ENCODE results near the gene CMAS.
A peak's percentile ranks its signal among the peaks of the same experiment; 100 is the strongest.
"Not testable (repeated sequence)": the region's sequence is repeated elsewhere in the genome, so short reads cannot be mapped to it uniquely, and the experiment has no call there.

The CMAS gene

GRCh38 chr12:22047494-22047893, 1.5 kb downstream of the CMAS start:
- no peak for DNase-seq (ENCODE audit: low spot score)

DNA sequence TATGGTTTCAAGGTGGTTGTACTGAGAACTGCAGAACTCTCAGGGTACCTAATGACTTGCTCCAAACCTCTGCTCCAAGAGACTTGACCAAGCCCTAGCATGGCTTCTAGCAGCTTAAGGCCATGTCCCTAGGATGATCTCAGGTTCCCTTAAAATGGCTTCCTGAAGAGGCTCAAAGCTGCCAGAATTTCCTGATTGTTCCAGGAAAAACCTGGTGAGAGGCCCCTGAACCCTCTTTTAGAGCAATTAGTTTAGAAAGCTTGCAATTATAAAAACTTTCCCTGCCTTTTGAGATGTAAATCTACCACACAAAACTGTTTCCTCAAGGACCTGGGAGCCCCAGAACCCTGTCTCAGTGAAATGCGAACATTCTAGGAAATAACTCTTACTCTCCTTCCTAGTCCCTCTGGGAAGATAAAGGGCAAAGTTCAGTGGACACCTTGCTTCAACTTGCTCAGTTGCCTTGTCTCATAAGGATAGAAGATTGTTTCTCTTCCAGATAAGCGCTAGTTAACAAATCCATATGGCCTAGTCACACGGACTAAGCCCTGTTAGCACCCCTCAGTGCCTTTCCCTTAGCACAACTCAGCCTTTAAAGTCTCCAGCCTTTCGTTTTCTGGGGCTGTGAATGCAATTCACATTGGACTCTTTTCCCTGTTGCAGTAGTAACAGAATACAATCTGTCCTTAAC, 2.5 kb downstream of the CMAS start:
- DNase-seq (ENCODE audit: low spot score) = no peak

DNA sequence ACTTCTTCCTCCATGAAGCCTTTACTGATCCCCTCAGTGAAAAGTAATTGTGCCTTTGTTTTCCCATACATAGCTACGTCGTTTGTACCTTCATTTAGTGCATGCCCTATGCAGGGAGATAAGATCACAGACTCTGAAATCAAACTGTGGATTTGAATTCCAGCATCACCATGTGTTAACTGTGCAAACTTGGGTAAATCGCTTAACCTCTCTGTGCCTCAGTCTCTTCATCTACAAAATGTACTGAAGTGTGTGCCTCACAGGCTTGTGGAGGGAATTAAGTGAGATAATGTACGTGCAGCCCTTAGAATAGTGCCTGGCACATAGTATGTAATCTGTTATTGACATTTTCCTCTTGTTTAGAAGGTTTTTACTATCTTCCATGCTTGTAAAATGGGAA, 4.1 kb downstream of the CMAS start:
- DNase-seq (ENCODE audit: low spot score) = no peak

- DNase-seq (ENCODE audit: low spot score) = no peak
Observed at GRCh38 chr12:22051114-22051698, 5.2 kb downstream of the CMAS start.

- not testable (repeated sequence) for DNase-seq (ENCODE audit: low spot score)
Observed at GRCh38 chr12:22052994-22053393, 7.0 kb downstream of the CMAS start.

DNA sequence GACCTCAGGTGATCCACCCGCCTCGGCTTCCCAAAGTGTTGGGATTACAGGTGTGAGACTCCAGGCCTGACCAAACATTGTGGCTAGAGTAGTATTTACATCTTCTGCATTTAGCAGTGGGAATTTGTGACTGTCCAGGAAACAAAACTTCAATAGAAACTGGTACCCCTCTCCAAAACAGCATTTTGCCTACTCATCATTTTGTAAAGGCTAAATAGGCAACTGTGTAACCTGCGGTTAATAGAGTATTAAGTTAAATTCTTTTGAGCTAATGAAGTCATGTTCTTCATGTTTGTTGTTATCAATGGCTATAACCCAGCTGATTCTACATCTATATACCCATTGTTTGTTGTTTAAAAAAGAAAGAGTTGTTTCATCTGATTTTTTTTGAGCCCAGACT, 8.1 kb downstream of the CMAS start:
- no peak for DNase-seq (ENCODE audit: low spot score)

GRCh38 chr12:22056607-22057006, 10.6 kb downstream of the CMAS start:
- no peak for DNase-seq (ENCODE audit: low spot score)

- DNase-seq (ENCODE audit: low spot score) = no peak
Observed at GRCh38 chr12:22059976-22060647, 14.1 kb downstream of the CMAS start.

GRCh38 chr12:22064968-22065367, 18.9 kb downstream of the CMAS start:
- DNase-seq (ENCODE audit: low spot score) = no peak

GRCh38 chr12:22066310-22066709, 20.3 kb downstream of the CMAS start:
- DNase-seq (ENCODE audit: low spot score) = no peak

DNA sequence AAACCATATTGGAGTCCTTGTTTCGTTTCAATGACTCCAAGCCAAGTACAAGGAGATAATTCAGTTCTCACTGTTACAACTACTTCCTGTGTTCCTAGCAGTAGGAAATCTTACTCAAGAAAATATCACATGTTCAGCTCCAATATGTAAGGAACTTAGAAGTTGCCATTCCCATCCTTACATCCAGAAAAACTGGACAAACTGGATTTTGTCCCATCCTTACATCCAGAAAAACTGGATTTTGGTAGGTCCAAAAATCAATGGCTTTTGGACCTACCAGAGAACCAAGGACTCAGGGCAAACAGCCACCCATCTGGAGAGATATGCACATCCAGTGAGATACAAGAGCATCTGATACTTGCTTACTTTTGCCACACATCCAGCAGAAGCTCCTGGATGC, 23.8 kb downstream of the CMAS start:
- no peak for DNase-seq (ENCODE audit: low spot score)

GRCh38 chr12:22082190-22082701, 36.2 kb downstream of the CMAS start:
- DNase-seq (ENCODE audit: low spot score) = no peak

DNA sequence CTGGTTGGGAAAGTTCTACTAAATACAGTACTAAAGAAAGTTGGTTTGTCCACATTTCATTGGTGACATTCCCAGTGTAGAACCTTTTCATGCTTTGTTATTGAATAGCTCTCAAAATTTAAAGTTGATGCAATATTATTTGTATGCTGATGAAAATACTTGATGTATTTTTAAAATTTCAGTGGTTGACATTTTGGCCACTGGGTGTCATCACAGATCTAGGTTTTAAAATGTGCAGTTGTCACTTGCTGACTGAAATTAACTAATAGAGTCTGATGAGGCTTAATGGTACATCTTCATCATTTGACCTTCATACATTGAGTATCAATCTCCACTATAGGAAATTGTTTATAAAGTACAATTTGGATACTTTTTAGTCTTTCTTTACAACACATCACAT, 37.1 kb downstream of the CMAS start:
- peak; percentile 73 for DNase-seq (ENCODE audit: low spot score)

- DNase-seq (ENCODE audit: low spot score) = no peak
Observed at GRCh38 chr12:22084852-22085251, 38.8 kb downstream of the CMAS start.

DNA sequence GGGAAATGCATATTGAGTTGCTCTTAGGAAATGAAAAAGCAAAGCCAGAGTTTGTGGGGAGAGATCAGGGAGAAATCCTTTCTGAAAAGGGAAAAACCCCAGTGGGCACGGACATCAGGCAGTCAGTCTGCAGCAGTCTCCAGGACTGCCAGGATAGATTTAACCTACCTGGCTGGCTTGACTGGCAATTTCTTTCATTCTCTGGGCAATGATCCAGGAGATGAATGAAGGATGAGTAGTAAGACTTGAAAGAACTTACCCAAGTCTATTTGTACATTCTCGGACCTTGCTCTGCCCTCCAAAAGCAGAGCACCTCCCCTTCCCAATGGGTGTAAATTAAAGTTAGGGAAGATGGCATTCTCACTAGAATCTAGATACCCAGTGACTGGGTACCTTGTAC, 42.9 kb downstream of the CMAS start:
- no peak for DNase-seq (ENCODE audit: low spot score)

GRCh38 chr12:22089486-22089885, 43.5 kb downstream of the CMAS start:
- DNase-seq (ENCODE audit: low spot score) = no peak

GRCh38 chr12:22099062-22099461, 53.0 kb downstream of the CMAS start:
- not testable (repeated sequence) for DNase-seq (ENCODE audit: low spot score)

GRCh38 chr12:22100958-22101748, 55.1 kb downstream of the CMAS start:
- peak; percentile 46 for DNase-seq (ENCODE audit: low spot score)

GRCh38 chr12:22101749-22102243, 55.8 kb downstream of the CMAS start:
- no peak for DNase-seq (ENCODE audit: low spot score)

DNA sequence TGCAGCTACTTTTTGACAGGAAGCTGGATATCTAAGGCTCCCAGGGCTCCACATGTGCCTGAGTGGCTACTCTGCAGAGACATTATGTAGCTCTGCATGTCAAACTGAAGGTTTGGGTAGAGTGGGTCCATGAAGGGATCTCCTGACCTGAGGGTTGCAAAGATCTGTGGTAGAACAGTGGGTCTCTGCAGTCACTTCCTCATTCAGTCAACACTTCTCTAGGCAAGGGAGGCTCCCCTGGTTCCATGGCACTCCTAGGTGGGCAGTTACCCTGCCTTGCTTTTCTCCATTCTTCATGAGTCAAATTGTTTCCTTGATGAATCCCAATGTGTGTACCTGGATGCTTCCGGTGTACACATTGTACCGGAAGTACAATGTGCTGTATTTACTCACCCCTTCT, 57.4 kb downstream of the CMAS start:
- DNase-seq (ENCODE audit: low spot score) = no peak

DNA sequence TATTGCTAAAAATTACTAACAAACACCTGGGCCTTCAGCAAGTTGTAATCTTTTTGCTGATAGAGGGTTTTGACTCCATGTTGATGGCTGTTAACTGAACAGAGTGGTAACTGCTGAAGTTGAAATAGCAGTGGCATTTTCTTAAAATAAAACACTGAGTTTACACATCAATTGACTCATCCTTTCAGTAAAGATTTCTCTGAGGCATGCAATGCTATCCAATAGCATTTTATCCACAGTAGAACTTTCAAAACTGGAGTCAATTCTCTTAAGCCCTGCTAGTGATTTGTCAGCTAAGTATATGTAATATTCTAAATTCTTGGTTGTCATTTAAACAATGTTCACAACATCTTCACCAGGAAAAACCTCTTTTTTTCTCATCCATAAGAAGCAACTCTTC, 59.5 kb downstream of the CMAS start:
- no peak for DNase-seq (ENCODE audit: low spot score)

GRCh38 chr12:22110176-22110575, 64.2 kb downstream of the CMAS start:
- no peak for DNase-seq (ENCODE audit: low spot score)
